B cell (primary cell): ENCODE data around the gene UGT1A4. TPM values are rescaled to one million over a fixed set of nuclear protein-coding genes. Genes with fewer than 3 reads are reported as not detected.

ENCODE experiments used
- ATAC-seq: fragments of 200-7000 bp; cut with Tn5 transposase; one replicate; pipeline ENCODE4 v1.10.0; 2021; ENCODE audit warnings: low read depth, mild to moderate bottlenecking, moderate number of reproducible peaks, moderate library complexity
- CTCF ChIA-PET: fragments of 350-600 bp; sonication (Branson Sonifier 250); formaldehyde crosslinking; loops from one replicate; lab custom pipeline; 2021; ENCODE audit warnings: antibody characterized with exemption, inconsistent platforms; lab: Charles Lee
- POLR2A ChIA-PET: fragments of 350-600 bp; sonication (Branson Sonifier 250); formaldehyde crosslinking; loops from one replicate; lab custom pipeline; 2021; ENCODE audit warnings: antibody characterized with exemption; lab: Charles Lee
- DNase-seq: peaks from one replicate; pipeline ENCODE4 v3.0.0; 2013
- H2AFZ ChIP-seq: 2 replicates; pipeline ENCODE4 v1.6.1; 2012; ENCODE audit warnings: mild to moderate bottlenecking, low read depth, low read length; ENCODE audit not compliant: insufficient read depth, poor library complexity, severe bottlenecking
- H3K27ac ChIP-seq, 2 donors: 1 replicate in 1 of 2; 2 replicates in 1 of 2; pipeline ENCODE4 v1.5.1; 2012 to 2013; ENCODE audit warnings: low read length in 2 of 2, mild to moderate bottlenecking in 2 of 2, moderate library complexity in 1 of 2
- H3K27me3 ChIP-seq, 4 experiments: fragments of 200-600 bp in 1 of 4; sonication (generic) in 1 of 4; replicated peaks in 1 of 4; 1 replicate in 2 of 4; 2 replicates in 2 of 4; pipeline versions ENCODE4 v1.6.1 to v1.7.0; 2013 to 2016; ENCODE audit warnings: low read length in 3 of 4, mild to moderate bottlenecking in 2 of 4, mixed read lengths in 1 of 4, moderate library complexity in 1 of 4; ENCODE audit not compliant: insufficient read depth in 4 of 4, control insufficient read depth in 3 of 4; ENCODE audit errors: control extremely low read depth in 1 of 4
- H3K36me3 ChIP-seq, 2 experiments: replicated peaks in 1 of 2; 1 replicate in 1 of 2; 2 replicates in 1 of 2; pipeline versions ENCODE4 v1.6.1 to v1.7.1; 2013; ENCODE audit warnings: low read length in 1 of 2; ENCODE audit not compliant: insufficient read depth in 2 of 2, control insufficient read depth in 1 of 2; ENCODE audit errors: control extremely low read depth in 1 of 2, extremely low read depth in 1 of 2
- H3K4me1 ChIP-seq, 2 donors: fragments of 200-600 bp in 1 of 2; sonication (generic) in 1 of 2; 1 replicate in 1 of 2; 2 replicates in 1 of 2; pipeline versions ENCODE4 v1.5.1 to v1.6.1; 2013 to 2017; ENCODE audit warnings: low read length in 2 of 2; ENCODE audit not compliant: control insufficient read depth in 2 of 2, insufficient read depth in 2 of 2
- H3K4me2 ChIP-seq: replicated peaks from 2 replicates; pipeline ENCODE3; 2012; ENCODE audit warnings: mild to moderate bottlenecking, low read depth, low read length; ENCODE audit not compliant: poor library complexity, severe bottlenecking
- H3K4me3 ChIP-seq, 5 experiments: fragments of 200-600 bp in 1 of 5; sonication (generic) in 1 of 5; 1 replicate in 3 of 5; 2 replicates in 2 of 5; pipeline versions ENCODE4 v1.5.1 to v1.7.0; 2011 to 2016; ENCODE audit warnings: low read length in 4 of 5, mild to moderate bottlenecking in 4 of 5, low read depth in 2 of 5, control low read depth in 1 of 5, moderate library complexity in 1 of 5; ENCODE audit not compliant: insufficient read depth in 1 of 5; ENCODE audit errors: control extremely low read depth in 1 of 5, extremely low read depth in 1 of 5
- H3K79me2 ChIP-seq: fragments of 200-600 bp; sonication (generic); one replicate; pipeline ENCODE4 v1.6.0; 2016; ENCODE audit warnings: low read length; ENCODE audit not compliant: control insufficient read depth, insufficient read depth
- H3K9ac ChIP-seq: fragments of 200-600 bp; sonication (generic); 2 replicates; pipeline ENCODE4 v1.6.1; 2017; ENCODE audit warnings: mild to moderate bottlenecking, low read length, moderate library complexity
- H3K9me3 ChIP-seq, 3 donors: one replicate each; pipeline versions ENCODE4 v1.6.1 to v1.7.1; 2013; ENCODE audit warnings: low read length in 2 of 3; ENCODE audit not compliant: control insufficient read depth in 2 of 3, insufficient read depth in 1 of 3; ENCODE audit errors: control extremely low read depth in 1 of 3
- H4K20me1 ChIP-seq: 2 replicates; pipeline ENCODE4 v1.6.0; 2012; ENCODE audit warnings: mild to moderate bottlenecking, low read length; ENCODE audit not compliant: insufficient read depth, control insufficient read depth, poor library complexity, severe bottlenecking
- H3K27ac Mint-ChIP-seq: one replicate; pipeline ENCODE4 v1.8.0; 2021; ENCODE audit warnings: mixed read lengths
- H3K27me3 Mint-ChIP-seq: one replicate; pipeline ENCODE4 v1.8.0; 2021; ENCODE audit warnings: mixed read lengths
- H3K4me1 Mint-ChIP-seq: one replicate; pipeline ENCODE4 v1.8.0; 2021; ENCODE audit warnings: mixed read lengths
- H3K4me3 Mint-ChIP-seq: one replicate; pipeline ENCODE4 v1.8.0; 2021; ENCODE audit warnings: mixed read lengths
- H3K9me3 Mint-ChIP-seq: one replicate; pipeline ENCODE4 v1.8.0; 2022; ENCODE audit warnings: mixed read lengths; ENCODE audit not compliant: insufficient read depth
- EZH2 ChIP-seq: IDR thresholded peaks from 2 replicates; pipeline ENCODE4 v1.6.1; 2012; ENCODE audit warnings: borderline replicate concordance, low read depth, mild to moderate bottlenecking, moderate library complexity, low read length; ENCODE audit not compliant: insufficient read depth, poor library complexity, severe bottlenecking
- WGBS: methylation state at CpG from one replicate; pipeline ENCODE4 v1.1.5; 2013; ENCODE audit warnings: missing lambda C conversion rate; ENCODE audit not compliant: insufficient coverage; 5-methylcytosine and 5-hydroxymethylcytosine counted together
- intact Hi-C: fragments of 100-400 bp; cut with micrococcal nuclease; formaldehyde crosslinking; loops from one replicate; pipeline ENCODE4 v1.10.0; 2022
- polyA plus RNA-seq: library from polyadenylated mRNA; depleted of rRNA; stranded (reverse); fragments of >200 nt; gene quantifications from 2 replicates; pipeline ENCODE4 v1.2.3, GENCODE V29; 2012
- total RNA-seq, 2 donors: library from RNA; stranded (reverse); fragments of 120-200 nt in 1 of 2; gene quantifications; 1 replicate in 1 of 2; 2 replicates in 1 of 2; pipeline versions ENCODE4 v1.2.3 to v1.2.4, GENCODE V29; 2013 to 2022
- TF ChIP-seq, protein P1 (sequence below): fragments of 200-600 bp; IDR thresholded peaks from one replicate; pipeline ENCODE4 v1.8.0; 2022; ENCODE audit warnings: antibody characterized with exemption, mild to moderate bottlenecking

Gene UGT1A4
- total and polyA plus RNA-seq, 2 donors (not counting 1 experiment from before 2014, with no cell fraction given) = not detected

DNA sequence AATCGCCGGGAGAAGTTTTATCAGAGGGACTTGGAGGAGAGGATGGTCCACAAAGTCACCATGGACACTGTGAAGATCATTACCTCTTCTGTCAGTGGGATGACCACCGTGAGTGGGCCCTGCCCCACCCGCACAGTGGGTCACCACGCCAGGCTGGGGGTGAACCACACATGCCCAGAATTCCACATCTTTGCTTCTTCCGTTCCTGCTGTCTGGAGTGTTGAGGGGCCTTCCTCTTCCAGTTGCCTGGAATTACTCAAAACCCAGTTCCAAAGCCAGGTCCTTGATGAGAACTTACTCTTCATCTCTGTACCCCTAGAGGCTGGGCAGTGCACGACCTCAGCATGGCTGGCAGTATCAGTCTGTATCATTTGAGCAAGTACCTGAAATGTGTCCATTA lies 81.7 kb downstream of the UGT1A4 start:
- H3K4me3 Mint-ChIP-seq = no peak overlapping the region
- ATAC-seq = no peak
- no peak for DNase-seq
- peaks cover 2% of the 10 kb centered on the region for H3K9me3 Mint-ChIP-seq
- Histone ChIP-seq H3K9ac (no peak overlapping the region), H4K20me1 (no peaks in the 10 kb centered on the region), H3K4me3 (no peak overlapping the region), H3K4me2 (no peak overlapping the region), H3K79me2 (no peaks in the 10 kb centered on the region), H3K36me3 (no peaks in the 10 kb centered on the region), H3K27me3 (peaks cover 0 to 6% (median 0%) of the 10 kb centered on the region in 4 experiments), H2AFZ (no peak overlapping the region), H3K9me3 (no peaks in the 10 kb centered on the region), H3K4me1 (no peaks in the 10 kb centered on the region), H3K27ac (no peak overlapping the region)
- H3K27ac Mint-ChIP-seq = no peak overlapping the region
- TF ChIP-seq EZH2 = no peak
- WGBS = 85% methylated on average over 7 of the region's 7 CpGs
- POLR2A ChIA-PET = no interaction called here
- intact Hi-C loops = no loop called here
- H3K27me3 Mint-ChIP-seq = peaks cover 17% of the 10 kb centered on the region
- CTCF ChIA-PET = no interaction called here
- no peaks in the 10 kb centered on the region for H3K4me1 Mint-ChIP-seq

DNA sequence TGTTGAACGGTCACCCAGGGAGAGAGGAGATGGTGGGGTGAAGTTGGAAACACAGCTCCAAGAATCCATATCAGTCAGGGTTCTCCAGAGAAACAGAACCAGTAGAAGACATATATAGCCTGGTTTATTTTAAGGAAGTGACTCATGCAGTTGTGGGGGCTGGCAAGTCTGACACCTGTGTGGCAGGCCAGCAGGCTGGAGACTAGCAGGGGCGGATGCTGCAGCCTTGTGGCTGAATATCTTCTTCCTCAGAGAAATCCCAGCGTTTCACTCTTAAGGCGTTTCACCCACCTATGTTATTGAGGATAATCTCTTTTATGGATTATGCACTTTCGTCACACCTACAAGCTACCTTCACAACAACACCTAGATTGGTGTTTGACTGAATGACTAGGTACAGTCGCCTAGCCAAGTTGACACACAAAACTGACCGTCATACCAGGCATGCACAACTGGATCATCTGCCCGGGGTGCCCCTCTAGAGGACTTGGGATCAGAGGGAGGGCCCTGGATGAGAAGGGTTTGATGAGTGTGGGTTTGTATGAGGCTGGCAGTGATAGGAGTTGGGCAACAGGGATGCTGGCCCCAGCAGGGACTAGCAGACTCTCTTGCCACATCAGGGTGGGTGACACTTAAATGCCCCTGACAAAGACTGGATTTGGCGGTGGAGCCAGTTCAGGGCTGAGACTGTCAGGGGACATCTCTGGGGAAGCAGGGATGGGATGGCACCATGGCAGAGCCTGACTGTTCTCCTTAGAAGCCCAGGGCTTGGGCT lies 83.0 kb downstream of the UGT1A4 start:
- Histone ChIP-seq H4K20me1 (no peaks in the 10 kb centered on the region), H3K9ac (no peak overlapping the region), H3K9me3 (no peaks in the 10 kb centered on the region), H3K4me1 (no peaks in the 10 kb centered on the region), H3K79me2 (no peaks in the 10 kb centered on the region), H3K27ac (no peak overlapping the region), H2AFZ (no peak overlapping the region), H3K4me2 (no peak overlapping the region), H3K36me3 (no peaks in the 10 kb centered on the region), H3K27me3 (peaks cover 0 to 6% (median 0%) of the 10 kb centered on the region in 4 experiments), H3K4me3 (no peak overlapping the region)
- H3K4me3 Mint-ChIP-seq = no peak overlapping the region
- H3K9me3 Mint-ChIP-seq = peaks cover under 1% of the 10 kb centered on the region
- ATAC-seq = no peak
- WGBS = 87% methylated on average over 4 of the region's 9 CpGs
- peaks cover 17% of the 10 kb centered on the region for H3K27me3 Mint-ChIP-seq
- intact Hi-C loops = no loop called here
- ChIA-PET CTCF (no interaction called here), POLR2A (no interaction called here)
- no peaks in the 10 kb centered on the region for H3K4me1 Mint-ChIP-seq
- no peak overlapping the region for H3K27ac Mint-ChIP-seq
- DNase-seq = no peak
- TF ChIP-seq EZH2 = no peak
- TF ChIP-seq, protein P1, sequence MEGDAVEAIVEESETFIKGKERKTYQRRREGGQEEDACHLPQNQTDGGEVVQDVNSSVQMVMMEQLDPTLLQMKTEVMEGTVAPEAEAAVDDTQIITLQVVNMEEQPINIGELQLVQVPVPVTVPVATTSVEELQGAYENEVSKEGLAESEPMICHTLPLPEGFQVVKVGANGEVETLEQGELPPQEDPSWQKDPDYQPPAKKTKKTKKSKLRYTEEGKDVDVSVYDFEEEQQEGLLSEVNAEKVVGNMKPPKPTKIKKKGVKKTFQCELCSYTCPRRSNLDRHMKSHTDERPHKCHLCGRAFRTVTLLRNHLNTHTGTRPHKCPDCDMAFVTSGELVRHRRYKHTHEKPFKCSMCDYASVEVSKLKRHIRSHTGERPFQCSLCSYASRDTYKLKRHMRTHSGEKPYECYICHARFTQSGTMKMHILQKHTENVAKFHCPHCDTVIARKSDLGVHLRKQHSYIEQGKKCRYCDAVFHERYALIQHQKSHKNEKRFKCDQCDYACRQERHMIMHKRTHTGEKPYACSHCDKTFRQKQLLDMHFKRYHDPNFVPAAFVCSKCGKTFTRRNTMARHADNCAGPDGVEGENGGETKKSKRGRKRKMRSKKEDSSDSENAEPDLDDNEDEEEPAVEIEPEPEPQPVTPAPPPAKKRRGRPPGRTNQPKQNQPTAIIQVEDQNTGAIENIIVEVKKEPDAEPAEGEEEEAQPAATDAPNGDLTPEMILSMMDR = no peak
